Suprapubic skin (tissue), 4 donors: ENCODE results near the gene STPG4. TPM values are rescaled to one million over a fixed set of nuclear protein-coding genes. Genes with fewer than 3 reads are reported as not detected.

Source experiments
- DNase-seq, 2 donors: peaks; one replicate each; pipeline ENCODE4 v3.0.0-alpha.2; 2019; ENCODE audit warnings: low spot score in 2 of 2
- H3K27ac ChIP-seq: fragments of 200-600 bp; sonication (generic); one replicate; pipeline ENCODE4 v1.5.1; 2019
- H3K27me3 ChIP-seq: fragments of 200-600 bp; sonication (generic); one replicate; pipeline ENCODE4 v1.5.1; 2019
- H3K36me3 ChIP-seq: fragments of 200-600 bp; sonication (generic); one replicate; pipeline ENCODE4 v1.5.1; 2019
- H3K4me1 ChIP-seq: fragments of 200-600 bp; sonication (generic); one replicate; pipeline ENCODE4 v1.5.1; 2019
- H3K4me3 ChIP-seq: fragments of 200-600 bp; sonication (generic); one replicate; pipeline ENCODE4 v1.5.1; 2019; ENCODE audit warnings: mild to moderate bottlenecking
- H3K9me3 ChIP-seq: fragments of 200-600 bp; sonication (generic); one replicate; pipeline ENCODE4 v1.5.1; 2019
- CTCF ChIP-seq, 2 donors: fragments of 200-600 bp in 1 of 2; fragments of 450-650 bp in 1 of 2; sonication (generic) in 1 of 2; IDR thresholded peaks; one replicate each; pipeline ENCODE4 v1.5.1; 2016 to 2019; ENCODE audit warnings: antibody characterized with exemption in 2 of 2, mild to moderate bottlenecking in 1 of 2, moderate library complexity in 1 of 2
- EP300 ChIP-seq: sonication (generic); formaldehyde crosslinking; IDR thresholded peaks from one replicate; pipeline ENCODE4 v1.6.1; 2017; ENCODE audit warnings: antibody characterized with exemption
- POLR2A ChIP-seq, 2 donors: fragments of 450-650 bp; IDR thresholded peaks; one replicate each; pipeline ENCODE4 v1.6.1; 2017; ENCODE audit warnings: antibody characterized with exemption in 2 of 2, mild to moderate bottlenecking in 2 of 2, moderate library complexity in 2 of 2
- POLR2AphosphoS5 ChIP-seq, 3 donors: sonication (generic); formaldehyde crosslinking; IDR thresholded peaks; one replicate each; pipeline ENCODE4 v1.6.1; 2017; ENCODE audit warnings: antibody characterized with exemption in 3 of 3
- WGBS: methylation state at CpG from one replicate; pipeline ENCODE4 v1.1.5; 2018; 5-methylcytosine and 5-hydroxymethylcytosine counted together
- total RNA-seq, 4 donors: library from RNA; depleted of rRNA; stranded (reverse); fragments of >200 nt; gene quantifications; one replicate each; pipeline ENCODE4 v1.1.0, GENCODE V29; 2016

STPG4 gene
- total RNA-seq, 4 donors from 2014 or later = 0.49 to 1.4 (median 0.91) TPM; not detected in 1

GRCh38 chr2:47039913-47040562, 115.1 kb downstream of the STPG4 start:
- H3K4me3 ChIP-seq = no peak overlapping the region
- no peak overlapping the region for H3K27ac ChIP-seq
- peaks cover 62% of the 10 kb centered on the region for H3K4me1 ChIP-seq
- H3K27me3 ChIP-seq = no peaks in the 10 kb centered on the region
- no peak for DNase-seq
- WGBS = 89% methylated on average over 13 of the region's 17 CpGs
- peaks cover 35% of the 10 kb centered on the region for H3K36me3 ChIP-seq
- H3K9me3 ChIP-seq = no peaks in the 10 kb centered on the region
- TF ChIP-seq POLR2A (IDR thresholded peaks at IDR 0.05) (no peak), CTCF (IDR thresholded peaks at IDR 0.05) (no peak), POLR2AphosphoS5 (IDR thresholded peaks at IDR 0.05) (no peak), EP300 (no peak)

DNA sequence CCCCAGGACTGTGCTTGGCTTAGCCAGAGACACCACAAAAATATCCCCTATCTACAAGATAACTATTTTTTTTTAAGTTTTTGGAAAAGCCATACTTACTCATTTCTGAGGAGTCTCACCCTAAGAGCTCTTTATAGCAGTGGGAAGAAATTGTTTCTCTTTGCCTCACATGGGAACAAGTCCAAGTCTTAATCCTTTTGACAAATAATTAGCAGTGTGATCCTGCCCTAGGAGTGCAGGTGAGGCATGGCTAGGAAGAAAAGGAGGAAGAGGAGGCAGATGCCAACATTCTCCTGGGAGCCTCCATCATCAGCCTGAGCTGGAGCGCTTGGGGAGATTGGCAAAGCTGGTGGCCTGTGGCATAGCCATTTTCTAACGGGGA, 115.6 kb downstream of the STPG4 start:
- no peaks in the 10 kb centered on the region for H3K9me3 ChIP-seq
- no peak for DNase-seq
- WGBS = 86% methylated on average over 1 of the region's 2 CpGs
- no peaks in the 10 kb centered on the region for H3K27me3 ChIP-seq
- TF ChIP-seq CTCF (IDR thresholded peaks at IDR 0.05) (no peak), POLR2AphosphoS5 (IDR thresholded peaks at IDR 0.05) (no peak), POLR2A (IDR thresholded peaks at IDR 0.05) (no peak), EP300 (no peak)
- H3K36me3 ChIP-seq = peaks cover 29% of the 10 kb centered on the region
- H3K4me1 ChIP-seq = peaks cover 67% of the 10 kb centered on the region
- H3K4me3 ChIP-seq = no peak overlapping the region
- peak overlapping the region; percentile 11 for H3K27ac ChIP-seq

GRCh38 chr2:47038656-47039488, 116.2 kb downstream of the STPG4 start:
- Histone ChIP-seq H3K36me3 (peaks cover 28% of the 10 kb centered on the region), H3K9me3 (no peaks in the 10 kb centered on the region), H3K27me3 (no peaks in the 10 kb centered on the region), H3K27ac (peak overlapping the region; percentile 11), H3K4me1 (peaks cover 71% of the 10 kb centered on the region), H3K4me3 (no peak overlapping the region)
- TF ChIP-seq POLR2AphosphoS5 (IDR thresholded peaks at IDR 0.05) = no peak
- no peak for TF ChIP-seq CTCF (IDR thresholded peaks at IDR 0.05)
- TF ChIP-seq POLR2A (IDR thresholded peaks at IDR 0.05) = no peak
- TF ChIP-seq EP300 = no peak
- DNase-seq = no peak
- WGBS = 59% methylated on average over 9 of the region's 9 CpGs

GRCh38 chr2:47037678-47038077, 117.4 kb downstream of the STPG4 start:
- TF ChIP-seq POLR2A (IDR thresholded peaks at IDR 0.05) (no peak), CTCF (IDR thresholded peaks at IDR 0.05) (no peak), POLR2AphosphoS5 (IDR thresholded peaks at IDR 0.05) (no peak), EP300 (no peak)
- H3K27ac ChIP-seq = no peak overlapping the region
- WGBS = 78% methylated on average over 9 of the region's 9 CpGs
- DNase-seq = no peak
- peaks cover 27% of the 10 kb centered on the region for H3K36me3 ChIP-seq
- no peaks in the 10 kb centered on the region for H3K9me3 ChIP-seq
- H3K4me1 ChIP-seq = peaks cover 71% of the 10 kb centered on the region
- H3K27me3 ChIP-seq = no peaks in the 10 kb centered on the region
- H3K4me3 ChIP-seq = no peak overlapping the region

Other genes starting within 250 kb of the STPG4 start
- 10 to 100 TPM; 40.5 to 42.4 (median 41.6) TPM for gene MCFD2, start 239.5 kb downstream of the STPG4 start, total RNA-seq
- 10 to 100 TPM; 44.1 to 65.1 (median 48.3) TPM for gene TTC7A, start 214.1 kb downstream of the STPG4 start, total RNA-seq
- 100 to 1,000 TPM; 273 to 348 (median 326) TPM for gene CALM2, start 21.2 kb upstream of the STPG4 start, total RNA-seq
- 10 to 100 TPM in 2 of 4 donors, 1 to 10 TPM in 2; 2.5 to 23.3 (median 12.5) TPM for gene EPCAM, start 214.0 kb upstream of the STPG4 start, total RNA-seq
- gene MSH2, start 247.8 kb upstream of the STPG4 start, total RNA-seq = 10 to 100 TPM; 11.8 to 18.1 (median 13.8) TPM